B cell (primary cell): Measurements from ENCODE around the gene ANKS1A.

ENCODE experiments used
- CTCF ChIP-seq: fragments of 200-600 bp; IDR thresholded peaks from one replicate; pipeline ENCODE4 v1.8.0; 2022; ENCODE audit warnings: antibody characterized with exemption, mild to moderate bottlenecking
- EZH2 ChIP-seq: IDR thresholded peaks from 2 replicates; pipeline ENCODE4 v1.6.1; 2012; ENCODE audit warnings: borderline replicate concordance, low read depth, mild to moderate bottlenecking, moderate library complexity, low read length; ENCODE audit not compliant: insufficient read depth, poor library complexity, severe bottlenecking

GRCh38 chr6:35061651-35062410 lies 172.8 kb downstream of the ANKS1A start:
- no peak for TF ChIP-seq CTCF
- TF ChIP-seq EZH2 = no peak
